Measurements from ENCODE around the gene TTC39C. TPM values are rescaled to one million over a fixed set of nuclear protein-coding genes. Genes with fewer than 3 reads are reported as not detected.

Gene TTC39C
- total RNA-seq, 2 donors from 2014 or later, result 8.8 to 9.5 TPM

DNA sequence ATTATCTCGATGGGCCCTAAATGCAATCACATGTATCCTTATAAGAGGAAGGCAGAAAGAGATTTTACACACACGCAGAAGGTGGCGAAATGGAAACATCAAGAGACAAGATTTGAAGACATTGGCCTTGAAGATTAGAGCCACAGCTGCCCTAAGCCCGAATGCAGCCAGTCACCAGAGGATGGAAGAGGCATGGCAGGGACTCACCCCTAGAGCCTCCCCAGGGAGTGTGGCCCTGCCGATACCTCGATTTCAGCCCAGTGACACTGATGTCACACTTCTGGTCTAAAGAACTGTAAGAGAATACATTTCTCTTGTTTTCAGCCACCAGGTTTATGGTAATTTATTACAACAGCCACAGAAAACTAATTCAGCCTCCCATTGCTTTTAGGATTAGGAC, 17.4 kb downstream of the TTC39C start:
- Histone ChIP-seq H3K9me3 (no peaks in the 10 kb centered on the region), H3K36me3 (no peaks in the 10 kb centered on the region), H3K27me3 (no peaks in the 10 kb centered on the region), H3K4me1 (no peaks in the 10 kb centered on the region), H3K9ac (ENCODE audit: low read depth in 2 of 2, low read length in 2 of 2) (no peak overlapping the region), H3K4me3 (no peak overlapping the region), H3K27ac (no peak overlapping the region)
- no peak for DNase-seq
- TF ChIP-seq, protein P1, sequence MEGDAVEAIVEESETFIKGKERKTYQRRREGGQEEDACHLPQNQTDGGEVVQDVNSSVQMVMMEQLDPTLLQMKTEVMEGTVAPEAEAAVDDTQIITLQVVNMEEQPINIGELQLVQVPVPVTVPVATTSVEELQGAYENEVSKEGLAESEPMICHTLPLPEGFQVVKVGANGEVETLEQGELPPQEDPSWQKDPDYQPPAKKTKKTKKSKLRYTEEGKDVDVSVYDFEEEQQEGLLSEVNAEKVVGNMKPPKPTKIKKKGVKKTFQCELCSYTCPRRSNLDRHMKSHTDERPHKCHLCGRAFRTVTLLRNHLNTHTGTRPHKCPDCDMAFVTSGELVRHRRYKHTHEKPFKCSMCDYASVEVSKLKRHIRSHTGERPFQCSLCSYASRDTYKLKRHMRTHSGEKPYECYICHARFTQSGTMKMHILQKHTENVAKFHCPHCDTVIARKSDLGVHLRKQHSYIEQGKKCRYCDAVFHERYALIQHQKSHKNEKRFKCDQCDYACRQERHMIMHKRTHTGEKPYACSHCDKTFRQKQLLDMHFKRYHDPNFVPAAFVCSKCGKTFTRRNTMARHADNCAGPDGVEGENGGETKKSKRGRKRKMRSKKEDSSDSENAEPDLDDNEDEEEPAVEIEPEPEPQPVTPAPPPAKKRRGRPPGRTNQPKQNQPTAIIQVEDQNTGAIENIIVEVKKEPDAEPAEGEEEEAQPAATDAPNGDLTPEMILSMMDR (IDR thresholded peaks at IDR 0.05), result no peak
- intact Hi-C loops (cut with DNase I), result no loop called here

DNA sequence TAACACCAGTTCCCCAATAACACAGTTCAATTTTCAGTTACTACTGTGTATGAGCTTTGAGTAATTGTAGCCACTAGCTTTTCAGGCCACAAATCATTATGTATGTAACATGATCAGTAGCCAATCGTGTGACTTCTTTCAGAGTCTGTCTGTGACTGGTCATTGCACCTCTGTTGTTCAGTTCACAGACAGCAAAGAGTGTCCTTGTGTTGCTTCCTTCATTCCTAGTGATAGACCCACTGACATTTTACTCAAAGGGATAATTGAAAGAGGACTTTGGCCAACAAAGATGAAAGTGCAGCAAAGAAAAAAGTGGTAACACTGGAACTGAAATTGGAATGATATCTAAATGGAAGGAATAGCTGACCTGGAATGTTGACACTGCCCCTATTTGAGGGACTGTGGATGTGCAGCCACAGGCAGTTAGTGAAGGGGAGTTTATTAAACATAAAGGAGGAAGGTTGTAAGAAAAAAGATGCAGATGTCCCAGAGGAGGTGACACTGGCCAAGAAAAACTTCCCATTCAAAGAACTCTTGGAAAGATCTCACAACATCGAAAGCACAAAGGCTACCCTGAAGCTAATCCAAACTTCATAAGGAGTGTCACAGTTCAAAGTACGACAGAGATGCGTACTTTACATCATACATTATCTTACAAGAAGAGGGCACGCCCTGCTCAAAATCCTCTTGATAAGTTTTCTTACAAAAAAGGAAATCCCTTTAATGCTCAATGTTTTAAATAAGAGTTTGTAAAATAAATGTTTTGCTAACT, 19.3 kb downstream of the TTC39C start:
- H3K36me3 ChIP-seq, result no peaks in the 10 kb centered on the region
- no peaks in the 10 kb centered on the region for H3K27me3 ChIP-seq
- H3K9me3 ChIP-seq, result no peaks in the 10 kb centered on the region
- intact Hi-C loops (cut with DNase I), result no loop called here
- no peaks in the 10 kb centered on the region for H3K4me1 ChIP-seq
- no peak overlapping the region for H3K9ac ChIP-seq (ENCODE audit: low read depth in 2 of 2, low read length in 2 of 2)
- no peak overlapping the region for H3K27ac ChIP-seq
- TF ChIP-seq, protein P1 (IDR thresholded peaks at IDR 0.05), result no peak
- no peak overlapping the region for H3K4me3 ChIP-seq
- DNase-seq, result no peak

DNA sequence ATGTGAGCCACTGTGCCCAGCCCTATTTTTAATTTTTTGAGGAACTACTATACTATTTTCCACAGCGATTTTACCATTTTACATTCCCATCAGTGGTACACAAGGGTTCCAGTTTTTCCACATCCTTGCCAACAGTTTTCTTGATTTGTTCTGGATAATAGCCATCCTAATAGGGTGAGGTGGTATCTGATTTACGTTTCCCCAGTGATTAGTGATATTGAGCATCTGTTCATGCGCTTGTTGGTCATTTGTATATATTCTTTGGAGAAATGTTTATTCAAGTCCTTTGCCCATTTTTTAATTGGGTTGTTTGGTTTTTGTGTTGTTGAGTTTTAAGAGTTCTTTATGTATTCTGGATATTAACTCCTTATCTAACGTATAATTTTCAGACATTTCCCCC, 20.8 kb downstream of the TTC39C start:
- Histone ChIP-seq H3K36me3 (no peaks in the 10 kb centered on the region), H3K9me3 (no peaks in the 10 kb centered on the region), H3K4me3 (no peak overlapping the region), H3K27me3 (no peaks in the 10 kb centered on the region), H3K9ac (ENCODE audit: low read depth in 2 of 2, low read length in 2 of 2) (no peak overlapping the region), H3K27ac (no peak overlapping the region), H3K4me1 (no peaks in the 10 kb centered on the region)
- intact Hi-C loops (cut with DNase I), result no loop called here
- DNase-seq, result no peak
- TF ChIP-seq, protein P1 (IDR thresholded peaks at IDR 0.05), result no peak

DNA sequence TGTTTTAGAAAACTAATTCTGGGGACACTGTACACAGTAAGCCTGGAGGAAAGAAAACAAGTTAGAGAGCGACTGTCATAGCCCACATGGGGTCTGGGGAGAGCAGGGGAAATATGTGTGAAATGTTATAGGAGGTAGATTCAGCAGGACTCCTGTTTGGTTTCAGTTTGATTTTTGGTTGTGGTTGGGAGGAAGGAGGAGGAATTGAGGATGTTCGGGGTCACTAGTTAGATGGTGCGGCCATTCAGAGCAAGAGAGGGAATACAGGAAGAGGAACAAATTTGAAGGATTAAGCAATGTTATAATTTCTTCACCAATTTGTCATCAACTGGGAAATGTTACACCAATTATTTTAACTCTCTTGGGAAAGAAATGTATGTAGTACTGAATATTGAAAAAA, 25.1 kb downstream of the TTC39C start:
- no peak for DNase-seq
- no peak overlapping the region for H3K27ac ChIP-seq
- intact Hi-C loops (cut with DNase I), result no loop called here
- no peaks in the 10 kb centered on the region for H3K36me3 ChIP-seq
- H3K9ac ChIP-seq (ENCODE audit: low read depth in 2 of 2, low read length in 2 of 2), result no peak overlapping the region
- TF ChIP-seq, protein P1 (IDR thresholded peaks at IDR 0.05), result no peak
- no peaks in the 10 kb centered on the region for H3K4me1 ChIP-seq
- H3K27me3 ChIP-seq, result no peaks in the 10 kb centered on the region
- no peak overlapping the region for H3K4me3 ChIP-seq
- H3K9me3 ChIP-seq, result no peaks in the 10 kb centered on the region

DNA sequence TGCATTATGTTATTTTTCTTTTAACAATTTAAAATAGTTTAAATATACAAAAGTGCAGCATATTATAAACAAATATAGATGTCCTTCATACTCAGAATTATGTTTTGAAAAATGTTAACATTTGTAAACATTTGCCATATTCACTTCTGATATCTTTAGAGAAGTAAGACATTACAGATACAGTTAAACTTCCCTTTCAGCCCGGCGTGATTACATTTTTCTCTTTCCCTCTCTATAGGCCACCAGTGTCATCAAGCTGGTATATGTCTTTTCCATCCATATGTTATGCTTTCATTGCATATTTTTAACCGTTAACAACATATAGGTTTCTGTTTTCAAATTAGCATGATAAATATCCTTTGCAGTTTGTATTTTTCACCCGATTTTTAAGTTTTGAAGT, 27.1 kb downstream of the TTC39C start:
- intact Hi-C loops (cut with DNase I), result no loop called here
- Histone ChIP-seq H3K27me3 (no peaks in the 10 kb centered on the region), H3K9ac (ENCODE audit: low read depth in 2 of 2, low read length in 2 of 2) (no peak overlapping the region), H3K27ac (no peak overlapping the region), H3K36me3 (no peaks in the 10 kb centered on the region), H3K4me1 (no peaks in the 10 kb centered on the region), H3K9me3 (no peaks in the 10 kb centered on the region), H3K4me3 (no peak overlapping the region)
- no peak for DNase-seq
- TF ChIP-seq, protein P1 (IDR thresholded peaks at IDR 0.05), result no peak

All from colonic mucosa (tissue), 4 donors.